ENCODE results near the gene GNAO1. TPM values are rescaled to one million over a fixed set of nuclear protein-coding genes. Genes with fewer than 3 reads are reported as not detected.

GNAO1 gene
- total and polyA plus RNA-seq, 9 donors, result 0.72 to 5.6 (median 2.7) TPM

- Histone ChIP-seq H3K27me3 (no peaks in the 10 kb centered on the region), H3K27ac (no peak overlapping the region), H3K9me3 (no peaks in the 10 kb centered on the region), H3K4me3 (no peak overlapping the region), H3K36me3 (no peaks in the 10 kb centered on the region), H3K4me1 (ENCODE audit: insufficient read depth) (peaks cover 5% of the 10 kb centered on the region)
- intact Hi-C loops (cut with DNase I), result loop anchor here in 1 of 4 donors (5.0 kb wide), 1 partner anchor 374 kb away; no protein-coding TSS in a partner anchor
- WGBS, 3 donors, result 81 to 89% (median 86%) methylated on average over 9 of the region's 9 CpGs
- DNase-seq, result no peak
- no peak for TF ChIP-seq EP300 (IDR thresholded peaks at IDR 0.05)
- no peak for TF ChIP-seq CTCF (IDR thresholded peaks at IDR 0.05)
- TF ChIP-seq POLR2A (IDR thresholded peaks at IDR 0.05), result no peak
Measured at GRCh38 chr16:56321571-56321970, 130.3 kb downstream of the GNAO1 start.

GRCh38 chr16:56324406-56324805, 133.1 kb downstream of the GNAO1 start:
- Histone ChIP-seq H3K4me3 (no peak overlapping the region), H3K36me3 (no peaks in the 10 kb centered on the region), H3K27me3 (no peaks in the 10 kb centered on the region), H3K27ac (no peak overlapping the region), H3K9me3 (no peaks in the 10 kb centered on the region), H3K4me1 (ENCODE audit: insufficient read depth) (no peaks in the 10 kb centered on the region)
- 94 to 96% (median 95%) methylated on average over 9 of the region's 9 CpGs for WGBS, 3 donors
- DNase-seq, result no peak
- TF ChIP-seq EP300 (IDR thresholded peaks at IDR 0.05), result no peak
- TF ChIP-seq POLR2A (IDR thresholded peaks at IDR 0.05), result no peak
- TF ChIP-seq CTCF (IDR thresholded peaks at IDR 0.05), result no peak
- intact Hi-C loops (cut with DNase I), result loop anchor here in 1 of 4 donors (5.0 kb wide), 1 partner anchor 377 kb away; no protein-coding TSS in a partner anchor

GRCh38 chr16:56325956-56326355, 134.7 kb downstream of the GNAO1 start:
- Histone ChIP-seq H3K27ac (no peak overlapping the region), H3K36me3 (no peaks in the 10 kb centered on the region), H3K9me3 (no peaks in the 10 kb centered on the region), H3K4me3 (no peak overlapping the region), H3K27me3 (no peaks in the 10 kb centered on the region), H3K4me1 (ENCODE audit: insufficient read depth) (no peaks in the 10 kb centered on the region)
- no peak for DNase-seq
- intact Hi-C loops (cut with DNase I), result no loop called here
- no peak for TF ChIP-seq EP300 (IDR thresholded peaks at IDR 0.05)
- TF ChIP-seq POLR2A (IDR thresholded peaks at IDR 0.05), result no peak
- TF ChIP-seq CTCF (IDR thresholded peaks at IDR 0.05), result no peak
- WGBS, 3 donors, result 95% methylated on average over 6 of the region's 6 CpGs

DNA sequence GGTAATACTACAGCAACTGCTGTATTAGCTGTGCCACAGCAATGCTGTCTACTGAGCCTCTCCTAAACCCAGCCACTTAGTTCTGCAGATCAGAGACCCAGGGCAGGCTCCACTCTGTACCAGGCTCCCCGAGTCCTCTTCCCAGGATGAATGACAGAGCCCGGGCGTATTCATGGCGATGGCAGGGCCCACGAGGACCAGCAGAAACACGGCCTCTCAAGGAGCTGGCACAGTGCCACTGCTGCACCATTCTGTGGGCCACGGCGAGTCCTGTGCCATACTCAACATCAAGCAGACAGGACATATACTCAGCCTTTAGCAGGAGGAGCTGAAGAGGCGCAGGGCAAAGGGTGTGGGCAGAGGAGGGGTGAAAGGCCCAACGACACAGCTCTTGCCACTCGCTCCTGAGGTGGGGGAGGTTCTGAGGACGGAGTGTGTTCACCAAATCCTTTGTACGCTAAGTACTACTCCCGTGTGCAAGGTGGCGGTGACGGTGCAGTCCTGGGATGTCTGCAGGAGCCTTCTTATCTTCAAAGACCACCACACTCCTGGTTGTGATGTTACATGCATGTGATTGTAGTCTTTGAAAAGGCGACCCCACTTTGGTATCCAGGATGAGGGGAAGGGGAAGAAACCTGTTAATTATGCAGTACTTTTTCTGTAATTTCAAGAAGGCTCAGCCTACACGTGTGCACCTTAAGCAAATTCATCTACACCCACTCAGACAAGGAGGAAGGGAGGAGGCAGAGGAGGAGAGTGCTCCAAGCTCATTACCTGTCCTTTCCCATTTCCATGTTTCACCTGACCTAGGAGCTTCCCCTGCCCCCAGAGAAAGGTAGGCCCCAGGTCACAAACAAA, 136.0 kb downstream of the GNAO1 start:
- Histone ChIP-seq H3K27me3 (no peaks in the 10 kb centered on the region), H3K9me3 (no peaks in the 10 kb centered on the region), H3K36me3 (no peaks in the 10 kb centered on the region), H3K4me1 (ENCODE audit: insufficient read depth) (no peaks in the 10 kb centered on the region), H3K4me3 (no peak overlapping the region), H3K27ac (no peak overlapping the region)
- TF ChIP-seq POLR2A (IDR thresholded peaks at IDR 0.05) (no peak), CTCF (IDR thresholded peaks at IDR 0.05) (no peak), EP300 (IDR thresholded peaks at IDR 0.05) (no peak)
- WGBS, 3 donors, result 81 to 85% (median 83%) methylated on average over 18 of the region's 18 CpGs
- intact Hi-C loops (cut with DNase I), result no loop called here
- no peak for DNase-seq
